Measurements from ENCODE around the gene DPF3. TPM values are rescaled to one million over a fixed set of nuclear protein-coding genes. Genes with fewer than 3 reads are reported as not detected.

The DPF3 gene
- total RNA-seq, 1 experiment from 2014 or later = 1.9 TPM

- no peak for TF ChIP-seq CTCF (IDR thresholded peaks at IDR 0.05; ENCODE audit: unreplicated experiment)
- H3K4me1 Mint-ChIP-seq (ENCODE audit: insufficient read depth, unreplicated experiment) = no peaks in the 10 kb centered on the region
- ChIA-PET POLR2A (no interaction called here), CTCF (interaction anchor here (1.0 to 2.4 kb wide), 4 partner anchors 10 to 373 kb away, joined by 4 to 12 read pairs (median 5); no protein-coding TSS in a partner anchor)
- no TSS peak for BruUV-seq (replicated peaks)
- no peaks in the 10 kb centered on the region for H3K27me3 Mint-ChIP-seq (ENCODE audit: insufficient read depth, unreplicated experiment)
- no peak for DNase-seq (ENCODE audit: unreplicated experiment)
- no peaks in the 10 kb centered on the region for H3K9me3 Mint-ChIP-seq (ENCODE audit: unreplicated experiment)
- no peak overlapping the region for H3K4me3 Mint-ChIP-seq (ENCODE audit: unreplicated experiment)
- no peak overlapping the region for H3K27ac Mint-ChIP-seq (ENCODE audit: low read depth, unreplicated experiment)
- no peaks in the 10 kb centered on the region for H3K36me3 Mint-ChIP-seq (ENCODE audit: insufficient read depth, unreplicated experiment)
- intact Hi-C loops (cut with micrococcal nuclease) = no loop called here
These were observed 4.5 kb downstream of the DPF3 start for GRCh38 chr14:72889366-72889765.

GRCh38 chr14:72888636-72889201 is 5.2 kb downstream of the DPF3 start:
- H3K4me3 Mint-ChIP-seq (ENCODE audit: unreplicated experiment) = no peak overlapping the region
- ChIA-PET POLR2A (no interaction called here), CTCF (interaction anchor here (0.6 to 2.4 kb wide), 5 partner anchors 11 to 375 kb away, joined by 4 to 12 read pairs (median 5); no protein-coding TSS in a partner anchor)
- H3K4me1 Mint-ChIP-seq (ENCODE audit: insufficient read depth, unreplicated experiment) = no peaks in the 10 kb centered on the region
- H3K27me3 Mint-ChIP-seq (ENCODE audit: insufficient read depth, unreplicated experiment) = no peaks in the 10 kb centered on the region
- H3K36me3 Mint-ChIP-seq (ENCODE audit: insufficient read depth, unreplicated experiment) = no peaks in the 10 kb centered on the region
- H3K27ac Mint-ChIP-seq (ENCODE audit: low read depth, unreplicated experiment) = no peak overlapping the region
- DNase-seq (ENCODE audit: unreplicated experiment) = no peak
- no TSS peak for BruUV-seq (replicated peaks)
- intact Hi-C loops (cut with micrococcal nuclease) = no loop called here
- H3K9me3 Mint-ChIP-seq (ENCODE audit: unreplicated experiment) = no peaks in the 10 kb centered on the region
- no peak for TF ChIP-seq CTCF (IDR thresholded peaks at IDR 0.05; ENCODE audit: unreplicated experiment)

- BruUV-seq (replicated peaks) = no TSS peak
These were observed 5.7 kb downstream of the DPF3 start for GRCh38 chr14:72888192-72888591.

GRCh38 chr14:72887514-72887913 is 6.4 kb downstream of the DPF3 start:
- BruUV-seq (replicated peaks) = no TSS peak
- no peak overlapping the region for H3K4me3 Mint-ChIP-seq (ENCODE audit: unreplicated experiment)
- intact Hi-C loops (cut with micrococcal nuclease) = no loop called here

More at GRCh38 chr14:72888192-72888591, 5.7 kb downstream of the DPF3 start:
- TF ChIP-seq CTCF (IDR thresholded peaks at IDR 0.05; ENCODE audit: unreplicated experiment) = no peak
- ChIA-PET CTCF (interaction anchor here (0.6 to 2.4 kb wide), 4 partner anchors 12 to 374 kb away, joined by 4 to 12 read pairs (median 4); no protein-coding TSS in a partner anchor), POLR2A (no interaction called here)
- no peaks in the 10 kb centered on the region for H3K4me1 Mint-ChIP-seq (ENCODE audit: insufficient read depth, unreplicated experiment)
- no peak overlapping the region for H3K27ac Mint-ChIP-seq (ENCODE audit: low read depth, unreplicated experiment)
- no peak for DNase-seq (ENCODE audit: unreplicated experiment)
- intact Hi-C loops (cut with micrococcal nuclease) = no loop called here
- no peak overlapping the region for H3K4me3 Mint-ChIP-seq (ENCODE audit: unreplicated experiment)
- no peaks in the 10 kb centered on the region for H3K27me3 Mint-ChIP-seq (ENCODE audit: insufficient read depth, unreplicated experiment)
- H3K9me3 Mint-ChIP-seq (ENCODE audit: unreplicated experiment) = no peaks in the 10 kb centered on the region
- H3K36me3 Mint-ChIP-seq (ENCODE audit: insufficient read depth, unreplicated experiment) = no peaks in the 10 kb centered on the region

More at GRCh38 chr14:72887514-72887913, 6.4 kb downstream of the DPF3 start:
- Mint-ChIP-seq H3K4me1 (ENCODE audit: insufficient read depth, unreplicated experiment) (no peaks in the 10 kb centered on the region), H3K36me3 (ENCODE audit: insufficient read depth, unreplicated experiment) (no peaks in the 10 kb centered on the region), H3K27me3 (ENCODE audit: insufficient read depth, unreplicated experiment) (no peaks in the 10 kb centered on the region), H3K27ac (ENCODE audit: low read depth, unreplicated experiment) (no peak overlapping the region), H3K9me3 (ENCODE audit: unreplicated experiment) (no peaks in the 10 kb centered on the region)
- ChIA-PET POLR2A (interaction anchor here (0.6 kb wide), 1 partner anchor 376 kb away, joined by 3 read pairs; no protein-coding TSS in a partner anchor), CTCF (interaction anchor here (2.4 kb wide), 1 partner anchor 371 kb away, joined by 12 read pairs; no protein-coding TSS in a partner anchor)
- DNase-seq (ENCODE audit: unreplicated experiment) = no peak
- TF ChIP-seq CTCF (IDR thresholded peaks at IDR 0.05; ENCODE audit: unreplicated experiment) = no peak
